Right cardiac atrium (tissue), 5 donors: ENCODE data around the gene G6PC2. TPM values are rescaled to one million over a fixed set of nuclear protein-coding genes. Genes with fewer than 3 reads are reported as not detected.

ENCODE experiments used
- ATAC-seq, 2 donors: fragments of 200-7000 bp; cut with Tn5 transposase; one replicate each; pipeline versions ENCODE4 v1.8.0 to v1.9.1; 2020; ENCODE audit warnings: moderate library complexity in 2 of 2, mild to moderate bottlenecking in 1 of 2
- DNase-seq, 3 donors: peaks; one replicate each; pipeline ENCODE4 v3.0.0-alpha.2; 2020
- H3K27ac ChIP-seq: one replicate; pipeline ENCODE4 v1.5.1; 2013; ENCODE audit warnings: mild to moderate bottlenecking, low read length, control low read depth, moderate library complexity
- H3K27me3 ChIP-seq: one replicate; pipeline ENCODE4 v1.6.1; 2013; ENCODE audit not compliant: control insufficient read depth, insufficient read depth
- H3K4me1 ChIP-seq: one replicate; pipeline ENCODE4 v1.6.1; 2013; ENCODE audit warnings: low read length; ENCODE audit not compliant: control insufficient read depth, insufficient read depth
- H3K4me3 ChIP-seq: one replicate; pipeline ENCODE4 v1.5.1; 2013; ENCODE audit warnings: low read length, control low read depth
- H3K9me3 ChIP-seq: one replicate; pipeline ENCODE4 v1.6.1; 2013; ENCODE audit warnings: low read length; ENCODE audit not compliant: control insufficient read depth
- WGBS: extraction: QIAGEN DNeasy Blood & Tissue Kit; methylation state at CpG from one replicate; pipeline ENCODE4 v1.1.7; 2013; 5-methylcytosine and 5-hydroxymethylcytosine counted together
- intact Hi-C, 4 donors: fragments of 100-400 bp; cut with DNase I; formaldehyde crosslinking; loops; one replicate each; pipeline versions ENCODE4 v1.11.0 to v1.14.0; 2022 to 2023
- polyA plus RNA-seq: library from polyadenylated mRNA; stranded (reverse); fragments of 200-250 nt; gene quantifications from one replicate; pipeline ENCODE4 v1.2.3, GENCODE V29; 2013
- total RNA-seq, 4 donors: library from RNA; stranded (reverse); fragmentation: NEBNext Ultra II Directional; extraction: Animal tissue kit (Norgen Biotek cat#: 25700); gene quantifications; one replicate each; pipeline ENCODE4 v1.2.1, GENCODE V29; 2021
- donor health status: healthy with polysubstance abuse.
- donor health status: DM: no; HTN: yes; CAD: no.
- donor health status: DM: no; HTN: no; CAD: no.
- donor health status: DM: no; HTN: yes; CAD: no; lungs with severe emphysema.
- donor health status: DM: yes; HTN: yes; CAD: no.

The G6PC2 gene
- total and polyA plus RNA-seq, 5 donors, result not detected

GRCh38 chr2:168907940-168908662, 7.0 kb downstream of the G6PC2 start:
- ATAC-seq (no peak), DNase-seq (no peak)
- Histone ChIP-seq H3K4me3 (no peak overlapping the region), H3K4me1 (no peaks in the 10 kb centered on the region), H3K27ac (no peak overlapping the region), H3K9me3 (no peaks in the 10 kb centered on the region), H3K27me3 (no peaks in the 10 kb centered on the region)
- WGBS, result 84% methylated on average over 8 of the region's 8 CpGs
- intact Hi-C loops, result no loop called here

- Histone ChIP-seq H3K27ac (no peak overlapping the region), H3K4me3 (no peak overlapping the region), H3K4me1 (no peaks in the 10 kb centered on the region), H3K9me3 (no peaks in the 10 kb centered on the region), H3K27me3 (no peaks in the 10 kb centered on the region)
- 66% methylated on average over 5 of the region's 5 CpGs for WGBS
- no peak for ATAC-seq
- no peak for DNase-seq
- intact Hi-C loops, result loop anchor here in 2 of 4 donors (10.0 kb wide), 2 partner anchors 136 to 146 kb away; no protein-coding TSS in a partner anchor
Measured at GRCh38 chr2:168910330-168910729, 9.2 kb downstream of the G6PC2 start.

GRCh38 chr2:168912466-168912865, 11.4 kb downstream of the G6PC2 start:
- Histone ChIP-seq H3K27ac (no peak overlapping the region), H3K9me3 (peaks cover 3% of the 10 kb centered on the region), H3K4me1 (no peaks in the 10 kb centered on the region), H3K27me3 (no peaks in the 10 kb centered on the region), H3K4me3 (peak overlapping the region; percentile 48)
- ATAC-seq (no peak), DNase-seq (no peak)
- intact Hi-C loops, result loop anchor here in 2 of 4 donors (10.0 kb wide), 2 partner anchors 138 to 148 kb away; no protein-coding TSS in a partner anchor
- 54% methylated on average over 6 of the region's 6 CpGs for WGBS

- Histone ChIP-seq H3K27ac (no peak overlapping the region), H3K4me3 (peak overlapping the region; percentile 48), H3K27me3 (no peaks in the 10 kb centered on the region), H3K4me1 (no peaks in the 10 kb centered on the region), H3K9me3 (peaks cover 3% of the 10 kb centered on the region)
- ATAC-seq, result peak; percentile 60 to 78
- WGBS, result 20% methylated on average over 21 of the region's 21 CpGs
- intact Hi-C loops, result loop anchor here in 2 of 4 donors (10.0 kb wide), 2 partner anchors 138 to 148 kb away; no protein-coding TSS in a partner anchor
- DNase-seq, result peak; percentile 28 to 72 (median 61)
Measured at GRCh38 chr2:168912901-168913369, 11.8 kb downstream of the G6PC2 start.

GRCh38 chr2:168913495-168913894, 12.4 kb downstream of the G6PC2 start:
- 87% methylated on average over 4 of the region's 4 CpGs for WGBS
- ATAC-seq, result no peak
- no peaks in the 10 kb centered on the region for H3K4me1 ChIP-seq
- DNase-seq, result no peak
- intact Hi-C loops, result loop anchor here in 2 of 4 donors (10.0 kb wide), 2 partner anchors 139 to 149 kb away; no protein-coding TSS in a partner anchor
- no peak overlapping the region for H3K4me3 ChIP-seq
- H3K27ac ChIP-seq, result no peak overlapping the region
- peaks cover 3% of the 10 kb centered on the region for H3K9me3 ChIP-seq
- no peaks in the 10 kb centered on the region for H3K27me3 ChIP-seq

- ATAC-seq (no peak), DNase-seq (no peak)
- 95% methylated on average over 3 of the region's 3 CpGs for WGBS
- Histone ChIP-seq H3K27ac (no peak overlapping the region), H3K4me1 (no peaks in the 10 kb centered on the region), H3K9me3 (peaks cover 3% of the 10 kb centered on the region), H3K4me3 (no peak overlapping the region), H3K27me3 (no peaks in the 10 kb centered on the region)
- intact Hi-C loops, result loop anchor here in 2 of 4 donors (10.0 kb wide), 2 partner anchors 141 to 151 kb away; no protein-coding TSS in a partner anchor
Measured at GRCh38 chr2:168915441-168916330, 14.6 kb downstream of the G6PC2 start.

GRCh38 chr2:168916331-168916675, 15.2 kb downstream of the G6PC2 start:
- WGBS, result 95% methylated on average over 4 of the region's 4 CpGs
- ATAC-seq (no peak), DNase-seq (no peak)
- Histone ChIP-seq H3K4me3 (no peak overlapping the region), H3K4me1 (no peaks in the 10 kb centered on the region), H3K27ac (no peak overlapping the region), H3K9me3 (peaks cover 3% of the 10 kb centered on the region), H3K27me3 (no peaks in the 10 kb centered on the region)
- intact Hi-C loops, result loop anchor here in 2 of 4 donors (10.0 kb wide), 2 partner anchors 142 to 152 kb away; no protein-coding TSS in a partner anchor

- DNase-seq (no peak), ATAC-seq (no peak)
- intact Hi-C loops, result loop anchor here in 3 of 4 donors (5.0 kb wide), 3 partner anchors 148 to 573 kb away; no protein-coding TSS in a partner anchor
- Histone ChIP-seq H3K4me1 (no peaks in the 10 kb centered on the region), H3K27ac (no peak overlapping the region), H3K4me3 (no peak overlapping the region), H3K27me3 (peaks cover 2% of the 10 kb centered on the region), H3K9me3 (peaks cover under 1% of the 10 kb centered on the region)
- WGBS, result 22% methylated on average over 4 of the region's 4 CpGs
Measured at GRCh38 chr2:168920504-168921157, 19.5 kb downstream of the G6PC2 start.

- WGBS, result 71% methylated on average over 3 of the region's 3 CpGs
- H3K4me3 ChIP-seq, result no peak overlapping the region
- no peak overlapping the region for H3K27ac ChIP-seq
- intact Hi-C loops, result no loop called here
- H3K9me3 ChIP-seq, result no peaks in the 10 kb centered on the region
- H3K27me3 ChIP-seq, result peaks cover 2% of the 10 kb centered on the region
- H3K4me1 ChIP-seq, result no peaks in the 10 kb centered on the region
- no peak for DNase-seq
- no peak for ATAC-seq
Measured at GRCh38 chr2:168926621-168927386, 25.7 kb downstream of the G6PC2 start.
